IPS-NIHi7 (cell line): ENCODE data around the gene PSMC2.

Experiments used
- DNase-seq: peaks from one replicate; pipeline ENCODE4 v3.0.0; 2012; ENCODE audit warnings: mixed read lengths; ENCODE audit errors: extremely low spot score

Gene PSMC2

GRCh38 chr7:103347507-103348267, at the start of gene PSMC2:
PSMC2 (plus strand) TSS chr7:103347643; CDS start chr7:103347712, 69 bp downstream.
- peak; percentile 82 for DNase-seq

- no peak for DNase-seq
These were observed 49.6 kb upstream of the PSMC2 start for GRCh38 chr7:103297837-103298179.

- DNase-seq, result no peak
These were observed 47.8 kb upstream of the PSMC2 start for GRCh38 chr7:103299660-103300059.

GRCh38 chr7:103301441-103301840, 46.0 kb upstream of the PSMC2 start:
- DNase-seq, result no peak

GRCh38 chr7:103307503-103308231, 39.8 kb upstream of the PSMC2 start:
- DNase-seq, result no peak

- DNase-seq, result no peak
These were observed 32.6 kb upstream of the PSMC2 start for GRCh38 chr7:103314852-103315251.

- no peak for DNase-seq
These were observed 31.0 kb upstream of the PSMC2 start for GRCh38 chr7:103316380-103316941.

- DNase-seq, result no peak
These were observed 30.4 kb upstream of the PSMC2 start for GRCh38 chr7:103317009-103317408.

GRCh38 chr7:103325744-103326143, 21.7 kb upstream of the PSMC2 start:
- DNase-seq, result no peak

- no peak for DNase-seq
These were observed 10.7 kb upstream of the PSMC2 start for GRCh38 chr7:103336761-103337160.

GRCh38 chr7:103338864-103339263, 8.6 kb upstream of the PSMC2 start:
- DNase-seq, result no peak

- no peak for DNase-seq
These were observed 6.0 kb upstream of the PSMC2 start for GRCh38 chr7:103341466-103341865.

GRCh38 chr7:103343332-103343731, 4.1 kb upstream of the PSMC2 start:
- DNase-seq, result no peak

- peak; percentile 15 for DNase-seq
These were observed 3.5 kb upstream of the PSMC2 start for GRCh38 chr7:103343758-103344452.

GRCh38 chr7:103344453-103345149, 2.8 kb upstream of the PSMC2 start, which contains the start of gene DNAJC2:
DNAJC2 (minus strand) TSS chr7:103344767; CDS start chr7:103344622, 145 bp downstream.
- peak; percentile 91 for DNase-seq

- DNase-seq, result no peak
These were observed 1.0 kb upstream of the PSMC2 start for GRCh38 chr7:103346396-103346795.

GRCh38 chr7:103348452-103348851, 1.0 kb downstream of the PSMC2 start:
- no peak for DNase-seq

- DNase-seq, result no peak
These were observed 1.5 kb downstream of the PSMC2 start for GRCh38 chr7:103348959-103349358.

GRCh38 chr7:103349805-103350204, 2.4 kb downstream of the PSMC2 start:
- no peak for DNase-seq

GRCh38 chr7:103369432-103369831, 22.0 kb downstream of the PSMC2 start:
- DNase-seq, result no peak

- no peak for DNase-seq
These were observed 26.6 kb downstream of the PSMC2 start for GRCh38 chr7:103373866-103374643.
